Keratinocyte (primary cell): ENCODE measurements around the gene DCN.

Experiments used
- CTCF ChIP-seq, 3 experiments: IDR thresholded peaks in 1 of 3; conservative IDR thresholded peaks in 1 of 3; optimal IDR thresholded peaks in 1 of 3; 2 replicates in 2 of 3; 3 replicates in 1 of 3; pipeline versions ENCODE3 to v1.5.1; 2011; ENCODE audit warnings: low read length in 3 of 3, mild to moderate bottlenecking in 3 of 3, moderate library complexity in 2 of 3, control low read depth in 1 of 3, inconsistent platforms in 1 of 3; ENCODE audit not compliant: insufficient read depth in 2 of 3; ENCODE audit errors: extremely low read depth in 1 of 3
- EZH2 ChIP-seq: IDR thresholded peaks from one replicate; pipeline ENCODE4 v1.6.1; 2012; ENCODE audit warnings: inconsistent platforms, mild to moderate bottlenecking, low read length, moderate library complexity

GRCh38 chr12:91172096-91172495, 10.5 kb downstream of the DCN start:
- TF ChIP-seq CTCF (optimal IDR thresholded peaks at IDR 0.05 in 1 of 3, IDR thresholded peaks at IDR 0.05 in 1 of 3, conservative IDR thresholded peaks at IDR 0.05 in 1 of 3; ENCODE audit: extremely low read depth in 1 of 3, insufficient read depth in 2 of 3, low read length in 3 of 3): no peak
- no peak for TF ChIP-seq EZH2
